Measurements from ENCODE around the gene PTBP1.

The PTBP1 gene

GRCh38 chr19:796692-797527 lies at the start of gene PTBP1:
TSS of gene PTBP1 (plus strand) at chr19:797452. CDS start at chr19:797498, 46 bp downstream.
- TF ChIP-seq CREB1 (IDR thresholded peaks at IDR 0.05; ENCODE audit: low read depth) = peak; percentile 66
- TF ChIP-seq TEAD4 (IDR thresholded peaks at IDR 0.05) = peak; percentile 49; the same call in 1 of the 2 replicates
- peak; percentile 99 for TF ChIP-seq USF1 (IDR thresholded peaks at IDR 0.05)
- peak; percentile 61 for TF ChIP-seq TAF1 (IDR thresholded peaks at IDR 0.05; ENCODE audit: low read depth)
- TF ChIP-seq REST (IDR thresholded peaks at IDR 0.05; ENCODE audit: low read depth) = no peak
- TF ChIP-seq CEBPB (IDR thresholded peaks at IDR 0.05) = no peak
- TF ChIP-seq ZBTB7A (IDR thresholded peaks at IDR 0.05; ENCODE audit: low read depth) = no peak
- no peak for TF ChIP-seq FOXM1 (IDR thresholded peaks at IDR 0.05; ENCODE audit: borderline replicate concordance, low read depth)
- peak; percentile 40; the same call in 1 of the 2 replicates for TF ChIP-seq TCF12 (IDR thresholded peaks at IDR 0.05; ENCODE audit: low read depth)
- TF ChIP-seq YY1 (IDR thresholded peaks at IDR 0.05; ENCODE audit: low read depth) = peak; percentile 99
- TF ChIP-seq RAD21 (IDR thresholded peaks at IDR 0.05; ENCODE audit: low read depth) = no peak
- TF ChIP-seq EP300 (IDR thresholded peaks at IDR 0.05; ENCODE audit: borderline replicate concordance) = no peak
- TF ChIP-seq EGR1 (IDR thresholded peaks at IDR 0.05) = peak; percentile 99
- TF ChIP-seq MAX (IDR thresholded peaks at IDR 0.05) = peak; percentile 97
- TF ChIP-seq NFIC (IDR thresholded peaks at IDR 0.05) = peak; percentile 86

GRCh38 chr19:748274-748598 lies 49.0 kb upstream of the PTBP1 start:
- TF ChIP-seq TAF1 (IDR thresholded peaks at IDR 0.05; ENCODE audit: low read depth) = no peak
- TF ChIP-seq USF1 (IDR thresholded peaks at IDR 0.05) = no peak
- no peak for TF ChIP-seq MAX (IDR thresholded peaks at IDR 0.05)
- no peak for TF ChIP-seq NFIC (IDR thresholded peaks at IDR 0.05)
- TF ChIP-seq REST (IDR thresholded peaks at IDR 0.05; ENCODE audit: low read depth) = no peak
- TF ChIP-seq CREB1 (IDR thresholded peaks at IDR 0.05; ENCODE audit: low read depth) = no peak
- TF ChIP-seq EP300 (IDR thresholded peaks at IDR 0.05; ENCODE audit: borderline replicate concordance) = no peak
- TF ChIP-seq TCF12 (IDR thresholded peaks at IDR 0.05; ENCODE audit: low read depth) = no peak
- TF ChIP-seq YY1 (IDR thresholded peaks at IDR 0.05; ENCODE audit: low read depth) = no peak
- no peak for TF ChIP-seq CEBPB (IDR thresholded peaks at IDR 0.05)
- TF ChIP-seq EGR1 (IDR thresholded peaks at IDR 0.05) = no peak
- no peak for TF ChIP-seq FOXM1 (IDR thresholded peaks at IDR 0.05; ENCODE audit: borderline replicate concordance, low read depth)
- no peak for TF ChIP-seq ZBTB7A (IDR thresholded peaks at IDR 0.05; ENCODE audit: low read depth)
- TF ChIP-seq TEAD4 (IDR thresholded peaks at IDR 0.05) = no peak
- TF ChIP-seq RAD21 (IDR thresholded peaks at IDR 0.05; ENCODE audit: low read depth) = no peak

GRCh38 chr19:749811-750210 lies 47.4 kb upstream of the PTBP1 start:
- TF ChIP-seq FOXM1 (IDR thresholded peaks at IDR 0.05; ENCODE audit: borderline replicate concordance, low read depth) (no peak), CREB1 (IDR thresholded peaks at IDR 0.05; ENCODE audit: low read depth) (no peak), RAD21 (IDR thresholded peaks at IDR 0.05; ENCODE audit: low read depth) (no peak), TCF12 (IDR thresholded peaks at IDR 0.05; ENCODE audit: low read depth) (no peak), EP300 (IDR thresholded peaks at IDR 0.05; ENCODE audit: borderline replicate concordance) (no peak), REST (IDR thresholded peaks at IDR 0.05; ENCODE audit: low read depth) (no peak), NFIC (IDR thresholded peaks at IDR 0.05) (no peak), ZBTB7A (IDR thresholded peaks at IDR 0.05; ENCODE audit: low read depth) (no peak), MAX (IDR thresholded peaks at IDR 0.05) (no peak), EGR1 (IDR thresholded peaks at IDR 0.05) (no peak)
